CD4-positive, alpha-beta T cell treated with Interleukin-6 for 4 hours (primary cell): ENCODE data around the gene PSMB10.

Experiments used
- DNase-seq: peaks from one replicate; pipeline ENCODE4 v3.0.0-alpha.2; 2020; ENCODE audit warnings: mixed read lengths

Gene PSMB10

DNA sequence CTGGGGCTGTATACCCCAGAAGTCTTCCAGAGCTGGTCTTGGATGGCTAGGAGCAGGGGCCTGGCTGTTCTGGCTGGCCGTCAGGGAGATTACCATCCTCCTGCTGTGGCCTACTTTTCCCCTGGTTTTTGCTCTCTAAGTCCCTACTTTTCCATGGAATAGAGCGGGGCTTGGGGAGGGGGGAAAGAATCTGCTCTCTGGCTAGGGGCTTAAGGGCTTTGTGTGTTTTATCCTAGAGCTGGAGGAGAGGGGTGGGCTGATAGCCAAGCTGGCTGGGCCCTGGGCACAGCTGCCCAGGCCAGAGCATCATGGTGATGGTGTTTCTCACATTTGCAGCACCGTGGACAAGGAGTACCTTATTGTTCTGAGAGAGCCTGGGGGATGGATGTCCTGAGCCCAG lies 48.3 kb downstream of the PSMB10 start:
- no peak for DNase-seq

DNA sequence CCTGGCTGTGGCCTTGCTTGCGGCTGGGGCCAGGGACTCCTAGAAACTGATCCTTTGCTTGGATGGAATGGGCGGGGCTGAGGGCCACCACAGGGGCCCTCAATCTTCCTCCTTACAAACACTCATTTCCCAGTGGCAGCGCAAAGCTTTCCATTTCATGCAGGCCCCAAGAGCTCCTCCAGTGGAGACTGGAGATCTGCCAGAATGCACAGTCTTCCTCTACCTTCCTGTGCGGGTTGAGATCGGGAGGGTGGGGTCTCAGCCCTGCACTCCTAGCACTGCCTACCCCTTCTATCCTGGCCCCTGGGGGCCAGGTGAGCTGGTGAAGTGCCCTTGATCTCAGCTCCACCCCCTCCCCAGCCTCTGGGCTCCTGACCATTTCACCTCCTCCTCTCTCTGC lies 50.3 kb downstream of the PSMB10 start:
- no peak for DNase-seq

DNA sequence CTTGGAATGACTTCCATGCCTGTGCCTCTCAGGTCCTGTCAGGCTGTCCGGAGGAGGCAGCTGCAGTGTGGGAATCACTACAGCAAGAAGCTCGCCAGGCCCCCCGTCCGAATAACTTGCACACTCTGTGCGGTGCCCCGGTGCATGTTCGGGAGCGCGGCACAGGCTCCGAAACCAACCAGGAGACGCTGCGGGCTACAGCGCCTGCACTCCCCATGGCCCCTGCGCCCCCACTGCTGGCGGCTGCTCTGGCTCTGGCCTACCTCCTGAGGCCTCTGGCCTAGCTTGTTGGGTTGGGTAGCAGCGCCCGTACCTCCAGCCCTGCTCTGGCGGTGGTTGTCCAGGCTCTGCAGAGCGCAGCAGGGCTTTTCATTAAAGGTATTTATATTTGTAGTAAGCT lies 50.7 kb downstream of the PSMB10 start:
- no peak for DNase-seq

DNA sequence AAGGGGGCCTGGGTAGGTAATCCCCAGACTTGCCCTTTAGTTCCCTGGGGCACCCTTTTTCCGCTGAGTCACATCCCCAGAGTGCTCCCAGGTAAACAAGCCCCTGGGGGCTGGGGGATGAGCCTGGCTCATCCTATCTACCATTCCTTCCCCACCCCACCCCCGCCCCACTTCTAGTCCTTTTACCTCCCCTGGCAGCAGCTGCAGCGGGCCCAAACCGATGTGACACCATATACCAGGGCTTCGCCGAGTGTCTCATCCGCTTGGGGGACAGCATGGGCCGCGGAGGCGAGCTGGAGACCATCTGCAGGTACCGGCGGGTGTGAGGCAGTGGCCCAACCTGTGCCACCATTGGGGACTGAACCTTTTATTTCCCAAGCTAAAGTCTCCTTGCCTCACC lies 51.1 kb downstream of the PSMB10 start:
- DNase-seq: no peak

DNA sequence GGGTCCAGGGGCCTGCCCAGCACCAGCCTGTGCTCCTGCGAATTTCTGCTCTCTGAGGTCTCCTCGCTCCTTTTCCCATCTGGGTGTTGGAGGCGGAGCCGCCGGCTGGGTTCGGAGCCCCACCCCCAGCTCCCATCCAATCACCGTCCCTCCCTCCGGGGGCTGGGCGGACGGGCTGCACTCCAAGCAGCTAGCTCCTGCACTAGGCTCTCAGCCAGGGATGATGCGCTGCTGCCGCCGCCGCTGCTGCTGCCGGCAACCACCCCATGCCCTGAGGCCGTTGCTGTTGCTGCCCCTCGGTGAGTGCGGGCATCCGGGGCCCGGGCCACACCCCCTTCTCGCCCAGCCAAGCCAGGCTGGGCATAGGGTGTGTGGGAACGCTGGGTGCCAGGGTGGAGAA lies 52.0 kb downstream of the PSMB10 start, which contains the start of gene NRN1L:
NRN1L (plus strand) TSS at position 202 of the 400 bp plus-strand sequence; CDS start at position 221, 19 bp downstream.
- no peak for DNase-seq
